HG02852 (cell line): ENCODE data around the gene ZBTB39.
A peak's percentile ranks its signal among the peaks of the same experiment; 100 is the strongest.
"Not testable (repeated sequence)": the region's sequence is repeated elsewhere in the genome, so short reads cannot be mapped to it uniquely, and the experiment has no call there.

Experiments
- ATAC-seq: cut with Tn5 transposase; IDR thresholded peaks from one replicate; pipeline ENCODE4 v1.9.1; 2021; ENCODE audit warnings: mild to moderate bottlenecking, moderate library complexity; ENCODE audit not compliant: unreplicated experiment

The ZBTB39 gene

GRCh38 chr12:57031138-57031725 lies 24.9 kb upstream of the ZBTB39 start:
- no peak for ATAC-seq

GRCh38 chr12:57029457-57029856 lies 23.1 kb upstream of the ZBTB39 start:
- no peak for ATAC-seq

- no peak for ATAC-seq
Measured at GRCh38 chr12:57027805-57028153, 21.4 kb upstream of the ZBTB39 start.

GRCh38 chr12:57027011-57027804 lies 20.9 kb upstream of the ZBTB39 start:
- ATAC-seq: no peak

GRCh38 chr12:57025196-57025595 lies 18.9 kb upstream of the ZBTB39 start:
- no peak for ATAC-seq

- not testable (repeated sequence) for ATAC-seq
Measured at GRCh38 chr12:57022324-57022723, 16.0 kb upstream of the ZBTB39 start.

GRCh38 chr12:57019983-57020719 lies 13.8 kb upstream of the ZBTB39 start:
- ATAC-seq: no peak

- ATAC-seq: no peak
Measured at GRCh38 chr12:57018906-57019305, 12.6 kb upstream of the ZBTB39 start.

GRCh38 chr12:57018353-57018752 lies 12.0 kb upstream of the ZBTB39 start:
- ATAC-seq: not testable (repeated sequence)

- no peak for ATAC-seq
Measured at GRCh38 chr12:57016348-57016747, 10.0 kb upstream of the ZBTB39 start, which contains the start of gene TAC3. Gene TAC3, minus strand, starts transcription at chr12:57016529. Its CDS starts 732 bp downstream, at chr12:57015797.

GRCh38 chr12:57012600-57013465 lies 6.5 kb upstream of the ZBTB39 start:
- ATAC-seq: peak; percentile 88

- ATAC-seq: peak; percentile 64
Measured at GRCh38 chr12:57011438-57012424, 5.4 kb upstream of the ZBTB39 start.

- no peak for ATAC-seq
Measured at GRCh38 chr12:57010627-57011247, 4.4 kb upstream of the ZBTB39 start.

- ATAC-seq: no peak
Measured at GRCh38 chr12:57009949-57010626, 3.7 kb upstream of the ZBTB39 start.

- ATAC-seq: no peak
Measured at GRCh38 chr12:57008178-57008577, 1.8 kb upstream of the ZBTB39 start.

- no peak for ATAC-seq
Measured at GRCh38 chr12:57006809-57007475, 596 bp upstream of the ZBTB39 start.

GRCh38 chr12:57004651-57005050 lies 1.7 kb downstream of the ZBTB39 start:
- no peak for ATAC-seq

- no peak for ATAC-seq
Measured at GRCh38 chr12:57003395-57003794, 3.0 kb downstream of the ZBTB39 start.
